Measurements from ENCODE around the gene DNM2.

GRCh38 chr19:10735741-10736140 is 17.9 kb downstream of the DNM2 start:
- no peak for TF ChIP-seq EZH2 (IDR thresholded peaks at IDR 0.05; ENCODE audit: insufficient read depth, low read length)
- no peak for TF ChIP-seq CTCF (IDR thresholded peaks at IDR 0.05; ENCODE audit: insufficient read depth, low read depth, low read length)

Data from astrocyte (in vitro differentiated cells and primary cell).